ENCODE results near the gene C16orf54. TPM values are rescaled to one million over a fixed set of nuclear protein-coding genes. Genes with fewer than 3 reads are reported as not detected.

C16orf54 gene
- total and polyA plus RNA-seq, 10 of the 15 experiments (the other 5 are each of a cell fraction or from before 2014, with no cell fraction given) = 2.1 to 13.3 (median 5.4) TPM

DNA sequence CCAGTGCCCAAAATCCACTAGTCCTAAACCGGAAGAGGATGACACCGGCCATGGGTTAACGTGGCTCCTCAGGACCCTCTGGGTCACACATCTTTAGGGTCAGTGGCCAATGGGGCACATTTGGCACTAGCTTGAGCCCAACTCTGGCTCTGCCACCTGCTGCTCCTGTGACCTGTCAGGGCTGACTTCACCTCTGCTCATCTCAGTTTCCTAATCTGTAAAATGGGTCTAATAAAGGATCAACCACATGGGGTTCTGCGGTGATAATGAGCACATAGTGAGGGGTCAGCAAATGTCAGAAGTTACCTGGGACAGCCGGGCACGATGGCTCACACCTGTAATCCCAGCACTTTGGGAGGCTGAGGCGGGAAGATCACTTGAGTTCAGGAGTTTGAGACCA, 48.4 kb downstream of the C16orf54 start:
- no TSS peak for BruUV-seq (replicated peaks)
- 69% methylated on average over 7 of the region's 7 CpGs for WGBS (ENCODE audit: insufficient coverage, insufficient replicate concordance, low lambda C conversion rate, missing lambda C conversion rate)
- TF ChIP-seq HDAC2 (IDR thresholded peaks at IDR 0.05) = no peak
- TF ChIP-seq SRF (IDR thresholded peaks at IDR 0.05; ENCODE audit: low read depth in 2 of 2, low read length in 2 of 2) = no peak
- TF ChIP-seq RCOR1 (conservative IDR thresholded peaks at IDR 0.05; ENCODE audit: low read depth, low read length) = no peak
- TF ChIP-seq BACH1 (IDR thresholded peaks at IDR 0.05; ENCODE audit: borderline replicate concordance) = no peak
- TF ChIP-seq, protein P1, sequence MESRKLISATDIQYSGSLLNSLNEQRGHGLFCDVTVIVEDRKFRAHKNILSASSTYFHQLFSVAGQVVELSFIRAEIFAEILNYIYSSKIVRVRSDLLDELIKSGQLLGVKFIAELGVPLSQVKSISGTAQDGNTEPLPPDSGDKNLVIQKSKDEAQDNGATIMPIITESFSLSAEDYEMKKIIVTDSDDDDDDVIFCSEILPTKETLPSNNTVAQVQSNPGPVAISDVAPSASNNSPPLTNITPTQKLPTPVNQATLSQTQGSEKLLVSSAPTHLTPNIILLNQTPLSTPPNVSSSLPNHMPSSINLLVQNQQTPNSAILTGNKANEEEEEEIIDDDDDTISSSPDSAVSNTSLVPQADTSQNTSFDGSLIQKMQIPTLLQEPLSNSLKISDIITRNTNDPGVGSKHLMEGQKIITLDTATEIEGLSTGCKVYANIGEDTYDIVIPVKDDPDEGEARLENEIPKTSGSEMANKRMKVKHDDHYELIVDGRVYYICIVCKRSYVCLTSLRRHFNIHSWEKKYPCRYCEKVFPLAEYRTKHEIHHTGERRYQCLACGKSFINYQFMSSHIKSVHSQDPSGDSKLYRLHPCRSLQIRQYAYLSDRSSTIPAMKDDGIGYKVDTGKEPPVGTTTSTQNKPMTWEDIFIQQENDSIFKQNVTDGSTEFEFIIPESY (IDR thresholded peaks at IDR 0.05) = no peak
- no peak for TF ChIP-seq KLF5 (IDR thresholded peaks at IDR 0.05; ENCODE audit: partially characterized antibody)
- TF ChIP-seq MYC (IDR thresholded peaks at IDR 0.05; ENCODE audit: insufficient read depth, insufficient read length, insufficient replicate concordance, low read length, severe bottlenecking) = no peak
- TF ChIP-seq, protein P2, sequence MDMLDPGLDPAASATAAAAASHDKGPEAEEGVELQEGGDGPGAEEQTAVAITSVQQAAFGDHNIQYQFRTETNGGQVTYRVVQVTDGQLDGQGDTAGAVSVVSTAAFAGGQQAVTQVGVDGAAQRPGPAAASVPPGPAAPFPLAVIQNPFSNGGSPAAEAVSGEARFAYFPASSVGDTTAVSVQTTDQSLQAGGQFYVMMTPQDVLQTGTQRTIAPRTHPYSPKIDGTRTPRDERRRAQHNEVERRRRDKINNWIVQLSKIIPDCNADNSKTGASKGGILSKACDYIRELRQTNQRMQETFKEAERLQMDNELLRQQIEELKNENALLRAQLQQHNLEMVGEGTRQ (IDR thresholded peaks at IDR 0.05; ENCODE audit: borderline replicate concordance, low read depth, low read length) = no peak
- TF ChIP-seq, protein P3, sequence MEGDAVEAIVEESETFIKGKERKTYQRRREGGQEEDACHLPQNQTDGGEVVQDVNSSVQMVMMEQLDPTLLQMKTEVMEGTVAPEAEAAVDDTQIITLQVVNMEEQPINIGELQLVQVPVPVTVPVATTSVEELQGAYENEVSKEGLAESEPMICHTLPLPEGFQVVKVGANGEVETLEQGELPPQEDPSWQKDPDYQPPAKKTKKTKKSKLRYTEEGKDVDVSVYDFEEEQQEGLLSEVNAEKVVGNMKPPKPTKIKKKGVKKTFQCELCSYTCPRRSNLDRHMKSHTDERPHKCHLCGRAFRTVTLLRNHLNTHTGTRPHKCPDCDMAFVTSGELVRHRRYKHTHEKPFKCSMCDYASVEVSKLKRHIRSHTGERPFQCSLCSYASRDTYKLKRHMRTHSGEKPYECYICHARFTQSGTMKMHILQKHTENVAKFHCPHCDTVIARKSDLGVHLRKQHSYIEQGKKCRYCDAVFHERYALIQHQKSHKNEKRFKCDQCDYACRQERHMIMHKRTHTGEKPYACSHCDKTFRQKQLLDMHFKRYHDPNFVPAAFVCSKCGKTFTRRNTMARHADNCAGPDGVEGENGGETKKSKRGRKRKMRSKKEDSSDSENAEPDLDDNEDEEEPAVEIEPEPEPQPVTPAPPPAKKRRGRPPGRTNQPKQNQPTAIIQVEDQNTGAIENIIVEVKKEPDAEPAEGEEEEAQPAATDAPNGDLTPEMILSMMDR (IDR thresholded peaks at IDR 0.05 in 2 of 3, conservative IDR thresholded peaks at IDR 0.05 in 1 of 3; ENCODE audit: control insufficient read depth in 2 of 3, extremely low read depth in 1 of 3, insufficient read depth in 1 of 3, low read depth in 3 of 3, low read length in 3 of 3) = no peak
- TF ChIP-seq FOXM1 (IDR thresholded peaks at IDR 0.05; ENCODE audit: low read depth, low read length) = no peak
- H2AFZ ChIP-seq (ENCODE audit: control insufficient read depth, low read depth, low read length) = no peak overlapping the region
- ChIA-PET RAD21 (ENCODE audit: unreplicated experiment) (interaction anchor here (0.6 kb wide), 1 partner anchor 30 kb away, joined by 3 read pairs; no protein-coding TSS in a partner anchor), SMC1A (ENCODE audit: uncharacterized antibody, unreplicated experiment) (interaction anchor here (1.3 kb wide), 1 partner anchor 18 kb away, joined by 3 read pairs; the partner anchor contains the start of gene QPRT), POLR2A (no interaction called here), CTCF (interaction anchor here (1.8 kb wide), 2 partner anchors 8 to 151 kb away, joined by 6 to 7 read pairs; no protein-coding TSS in a partner anchor)
- H3K4me3 ChIP-seq = no peak overlapping the region
- no peaks in the 10 kb centered on the region for H4K20me1 ChIP-seq (ENCODE audit: control insufficient read depth, insufficient read depth)
- no peaks in the 10 kb centered on the region for H3K27me3 ChIP-seq (replicated peaks in 1 of 2; ENCODE audit: control insufficient read depth in 2 of 2, insufficient read depth in 2 of 2, low read length in 1 of 2)
- peaks cover 1% of the 10 kb centered on the region; the same call in 2 of the 3 replicates for H3K9me3 ChIP-seq (replicated peaks; ENCODE audit: control insufficient read depth, insufficient read depth, low read length)
- no peak overlapping the region for H3K9ac ChIP-seq (ENCODE audit: control insufficient read depth, insufficient read depth, low read length)
- no peak for ATAC-seq
- H3K79me2 ChIP-seq (ENCODE audit: control insufficient read depth, insufficient read depth, low read length) = no peaks in the 10 kb centered on the region
- no peak overlapping the region for H3K4me2 ChIP-seq (ENCODE audit: control insufficient read depth, insufficient read depth)
- no peak overlapping the region for H3K27ac ChIP-seq (ENCODE audit: control insufficient read depth, insufficient read depth)
- no peak for FAIRE-seq
- peaks cover 6% of the 10 kb centered on the region for H3K4me1 ChIP-seq (ENCODE audit: control insufficient read depth, insufficient read depth, low read length)
- no peaks in the 10 kb centered on the region; a peak in 1 of 4 replicates for H3K36me3 ChIP-seq (ENCODE audit: control insufficient read depth in 2 of 2, insufficient read depth in 2 of 2, low read length in 1 of 2)
- no peak for DNase-seq (ENCODE audit: low read depth, low spot score)
- in situ Hi-C loops (cut with MboI) = loop anchor here (5.0 kb wide), 1 partner anchor 330 kb away; no protein-coding TSS in a partner anchor
- intact Hi-C loops (cut with micrococcal nuclease; ENCODE audit: unreplicated experiment) = no loop called here

Measured in GM12878 (cell line).